Spinal cord (tissue), 10 donors: ENCODE results near the gene FSIP2. TPM values are rescaled to one million over a fixed set of nuclear protein-coding genes. Genes with fewer than 3 reads are reported as not detected.
"Not testable (repeated sequence)": the region's sequence is repeated elsewhere in the genome, so short reads cannot be mapped to it uniquely, and the experiment has no call there.

ENCODE experiments used
- DNase-seq, 6 donors: peaks; one replicate each; pipeline versions ENCODE4 v3.0.0 to v3.0.0-alpha.2; 2013 to 2015; ENCODE audit warnings: low spot score in 6 of 6, low read depth in 4 of 6
- H3K27ac ChIP-seq: one replicate; pipeline ENCODE4 v1.5.1; 2013; ENCODE audit warnings: low read depth, low read length, control low read depth
- H3K27me3 ChIP-seq: one replicate; pipeline ENCODE4 v1.6.1; 2013; ENCODE audit warnings: low read length; ENCODE audit not compliant: control insufficient read depth, insufficient read depth
- H3K36me3 ChIP-seq: one replicate; pipeline ENCODE4 v1.6.1; 2013; ENCODE audit warnings: low read length; ENCODE audit not compliant: control insufficient read depth, insufficient read depth
- H3K4me1 ChIP-seq: one replicate; pipeline ENCODE4 v1.6.1; 2013; ENCODE audit warnings: low read length; ENCODE audit not compliant: control insufficient read depth, insufficient read depth
- H3K4me3 ChIP-seq: one replicate; pipeline ENCODE4 v1.5.1; 2013; ENCODE audit warnings: low read depth, low read length, control low read depth
- H3K9me3 ChIP-seq: one replicate; pipeline ENCODE4 v1.6.1; 2013; ENCODE audit warnings: low read length; ENCODE audit not compliant: control insufficient read depth, insufficient read depth
- WGBS: methylation state at CpG from one replicate; pipeline ENCODE4 v1.1.5; 2013; ENCODE audit warnings: missing lambda C conversion rate; ENCODE audit not compliant: insufficient coverage; 5-methylcytosine and 5-hydroxymethylcytosine counted together
- polyA plus RNA-seq, 2 donors: library from polyadenylated mRNA; unstranded; fragments of 120-200 nt; gene quantifications; one replicate each; pipeline ENCODE4 v1.2.1, GENCODE V29; 2013; ENCODE audit not compliant: insufficient read length in 2 of 2
- total RNA-seq, 2 donors: library from RNA; depleted of rRNA in 1 of 2; stranded (reverse); fragments of 120-200 nt in 1 of 2; fragments of >200 nt in 1 of 2; gene quantifications; one replicate each; pipeline versions ENCODE4 v1.2.3 to v1.2.4, GENCODE V29; 2013 to 2014
- donor health status: healthy.

The FSIP2 gene
- total and polyA plus RNA-seq, 4 donors = 1.0 to 4.3 (median 2.7) TPM

DNA sequence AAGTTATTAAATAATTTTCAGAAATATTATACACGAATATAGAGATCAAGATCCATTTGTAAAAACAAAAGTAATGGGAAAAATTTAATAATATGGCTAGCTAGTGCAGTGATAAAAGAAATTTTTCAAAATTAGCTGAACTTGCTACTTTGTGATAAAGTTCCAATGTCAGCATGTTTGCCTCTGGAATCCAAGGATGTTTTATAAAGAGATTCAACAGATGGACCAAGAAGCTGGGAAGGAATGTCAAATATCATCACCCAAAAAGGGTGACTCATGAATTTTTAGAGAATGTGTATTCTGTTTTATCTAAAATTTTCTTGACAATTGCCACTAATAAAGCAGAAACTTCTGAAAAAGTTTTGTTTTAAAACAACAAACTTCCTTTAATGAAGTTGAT, 95.3 kb downstream of the FSIP2 start:
- no peaks in the 10 kb centered on the region for H3K27me3 ChIP-seq
- H3K36me3 ChIP-seq = no peaks in the 10 kb centered on the region
- H3K4me3 ChIP-seq = no peak overlapping the region
- no peak overlapping the region for H3K27ac ChIP-seq
- WGBS = no CpG with 5 or more reads among the region's 1 CpG
- no peak for DNase-seq
- no peaks in the 10 kb centered on the region for H3K4me1 ChIP-seq
- peaks cover 7% of the 10 kb centered on the region for H3K9me3 ChIP-seq

DNA sequence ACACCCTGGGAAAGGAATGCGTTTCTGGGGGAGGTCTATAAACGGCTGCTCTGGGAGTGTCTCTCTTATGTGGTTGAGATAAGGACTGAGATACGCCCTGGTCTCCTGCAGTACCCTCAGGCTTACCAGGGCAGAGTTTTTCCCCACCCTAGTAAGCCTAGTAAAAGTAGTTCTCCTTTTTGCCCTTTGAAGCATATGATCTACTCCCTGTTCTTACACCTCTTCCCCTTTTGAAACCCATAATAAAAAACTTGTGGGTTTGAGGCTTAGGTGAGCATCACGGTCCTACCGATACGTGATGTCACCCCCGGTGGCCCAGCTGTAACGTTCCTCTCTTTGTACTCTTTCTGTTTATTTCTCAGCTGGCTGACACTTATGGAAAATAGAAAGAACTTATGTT, 97.4 kb downstream of the FSIP2 start:
- peaks cover 13% of the 10 kb centered on the region for H3K9me3 ChIP-seq
- no CpG with 5 or more reads among the region's 8 CpGs for WGBS

DNA sequence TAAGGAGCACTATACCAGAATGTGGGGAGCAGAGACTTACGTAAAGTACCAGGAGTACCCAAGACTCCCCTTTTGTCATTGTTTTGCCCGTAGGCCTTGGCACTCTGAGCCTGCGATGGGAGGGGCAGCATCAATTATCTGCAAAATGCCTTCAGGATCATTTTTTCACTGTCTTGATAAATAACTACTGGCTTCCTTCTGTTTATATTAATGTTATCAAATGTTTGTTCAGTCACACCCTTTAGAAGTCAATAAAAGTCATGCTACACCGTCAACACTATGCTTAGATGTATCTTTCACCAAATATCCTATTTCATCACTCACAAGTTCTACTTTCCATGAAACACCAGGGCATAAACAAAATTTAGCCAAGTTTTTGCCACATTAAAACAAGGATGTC, 116.3 kb downstream of the FSIP2 start:
- Histone ChIP-seq H3K27me3 (no peaks in the 10 kb centered on the region), H3K4me3 (no peak overlapping the region), H3K36me3 (no peaks in the 10 kb centered on the region), H3K9me3 (peaks cover 2% of the 10 kb centered on the region), H3K4me1 (no peaks in the 10 kb centered on the region), H3K27ac (no peak overlapping the region)
- WGBS = 90% methylated on average over 3 of the region's 4 CpGs
- no peak for DNase-seq

More for the DNA sequence above, 97.4 kb downstream of the FSIP2 start:
- Histone ChIP-seq H3K36me3 (no peaks in the 10 kb centered on the region), H3K4me3 (no peak overlapping the region), H3K27me3 (no peaks in the 10 kb centered on the region), H3K4me1 (no peaks in the 10 kb centered on the region), H3K27ac (no peak overlapping the region)
- DNase-seq = no peak

DNA sequence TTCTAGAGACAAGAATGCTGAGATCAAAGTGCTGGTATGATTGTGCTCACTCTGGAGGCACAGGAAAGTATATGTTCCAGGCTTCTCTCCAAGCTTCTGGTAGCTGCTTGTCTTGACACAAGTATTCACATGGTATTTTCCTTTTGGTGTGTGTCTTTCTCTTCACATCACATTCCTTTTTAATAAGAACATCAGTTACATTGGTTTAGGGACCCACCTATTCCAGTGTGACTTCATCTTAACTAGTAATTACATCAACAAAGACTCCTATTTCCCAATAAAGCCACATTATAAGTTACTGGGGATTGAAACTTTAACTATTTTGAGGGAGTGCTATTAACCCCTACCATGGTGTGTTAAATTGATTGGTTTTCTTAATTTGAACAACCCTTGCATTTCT, 119.1 kb downstream of the FSIP2 start:
- Histone ChIP-seq H3K4me3 (no peak overlapping the region), H3K4me1 (no peaks in the 10 kb centered on the region), H3K36me3 (no peaks in the 10 kb centered on the region), H3K27ac (no peak overlapping the region), H3K27me3 (no peaks in the 10 kb centered on the region), H3K9me3 (peaks cover 2% of the 10 kb centered on the region)
- DNase-seq = no peak

DNA sequence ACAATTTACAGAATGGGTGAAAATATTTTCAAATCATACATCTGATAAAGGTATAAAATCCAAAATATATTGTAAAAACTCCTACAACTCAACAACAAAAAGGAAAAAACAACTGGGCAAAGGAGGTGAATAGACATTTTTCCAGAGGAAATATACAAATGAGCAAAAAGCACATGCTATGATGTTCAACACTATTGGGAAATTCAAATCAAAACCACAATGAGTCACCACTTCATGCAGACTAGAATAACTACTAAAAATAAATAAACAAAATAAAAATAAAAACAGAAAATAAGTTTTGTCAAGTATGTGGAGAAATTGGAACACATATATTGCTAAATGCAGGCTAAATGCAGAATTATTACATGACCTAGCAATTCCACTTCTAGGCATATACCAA, 120.9 kb downstream of the FSIP2 start:
- Histone ChIP-seq H3K9me3 (peaks cover 2% of the 10 kb centered on the region), H3K27me3 (no peaks in the 10 kb centered on the region), H3K27ac (no peak overlapping the region), H3K4me3 (no peak overlapping the region), H3K4me1 (no peaks in the 10 kb centered on the region), H3K36me3 (no peaks in the 10 kb centered on the region)
- no peak for DNase-seq

DNA sequence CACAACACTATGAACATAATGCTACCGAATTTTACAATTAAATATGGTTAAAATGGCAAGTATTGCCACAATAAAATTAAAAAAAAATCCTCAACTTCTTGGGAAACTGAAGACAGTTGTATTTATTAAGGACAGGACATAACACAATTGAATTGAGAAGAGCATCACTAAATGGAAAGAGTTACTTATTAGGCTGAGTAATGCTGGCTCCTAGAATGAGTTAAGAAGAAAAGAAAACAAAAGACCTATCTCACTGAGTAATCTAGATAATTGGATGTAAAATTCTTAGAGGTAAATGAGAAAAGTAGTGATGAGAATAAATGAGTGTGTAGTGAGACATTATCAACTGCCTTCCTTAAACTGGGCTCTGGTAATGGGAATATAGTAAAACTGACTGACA, 121.7 kb downstream of the FSIP2 start:
- Histone ChIP-seq H3K27ac (no peak overlapping the region), H3K4me1 (no peaks in the 10 kb centered on the region), H3K27me3 (no peaks in the 10 kb centered on the region), H3K36me3 (no peaks in the 10 kb centered on the region), H3K4me3 (no peak overlapping the region), H3K9me3 (peaks cover 2% of the 10 kb centered on the region)
- no peak for DNase-seq
- no CpG with 5 or more reads among the region's 1 CpG for WGBS

DNA sequence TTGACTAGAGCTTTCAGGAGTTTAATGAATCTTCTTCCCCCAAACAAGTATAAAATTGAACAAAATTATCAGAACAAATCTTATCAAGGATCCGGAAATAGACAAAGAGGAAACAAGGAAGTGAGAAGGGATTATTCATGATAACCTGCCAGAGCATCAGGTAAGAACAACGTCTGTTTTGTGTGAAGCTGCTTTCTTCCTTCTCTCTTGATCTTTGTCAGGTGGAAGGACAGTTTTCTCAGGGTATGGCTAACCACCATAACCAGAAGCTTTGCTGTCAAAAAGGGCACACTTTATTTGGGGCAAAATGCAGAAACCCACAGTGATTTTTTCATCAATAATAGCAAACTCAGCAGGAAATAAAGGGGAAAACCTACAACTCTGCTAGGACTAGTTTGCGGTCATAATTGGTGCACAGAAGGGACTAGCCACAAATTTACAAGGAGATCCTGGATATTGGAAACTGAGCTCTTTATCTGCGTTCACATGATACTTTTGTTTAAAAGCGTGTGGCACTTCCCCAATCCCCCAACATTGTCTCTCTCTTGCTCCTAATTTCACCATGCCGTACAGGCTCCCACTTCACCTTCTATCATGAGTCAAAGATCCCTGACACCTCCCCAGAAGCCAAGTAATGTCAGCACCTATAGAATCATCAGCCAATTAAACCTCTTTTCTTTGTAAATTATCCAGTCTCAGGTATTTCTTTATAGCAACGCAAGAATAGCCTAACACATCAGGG, 124.2 kb downstream of the FSIP2 start:
- H3K27ac ChIP-seq = no peak overlapping the region
- no peaks in the 10 kb centered on the region for H3K27me3 ChIP-seq
- no peak overlapping the region for H3K4me3 ChIP-seq
- H3K4me1 ChIP-seq = no peaks in the 10 kb centered on the region
- no peaks in the 10 kb centered on the region for H3K9me3 ChIP-seq
- 92% methylated on average over 5 of the region's 7 CpGs for WGBS
- H3K36me3 ChIP-seq = no peaks in the 10 kb centered on the region
- DNase-seq = no peak

DNA sequence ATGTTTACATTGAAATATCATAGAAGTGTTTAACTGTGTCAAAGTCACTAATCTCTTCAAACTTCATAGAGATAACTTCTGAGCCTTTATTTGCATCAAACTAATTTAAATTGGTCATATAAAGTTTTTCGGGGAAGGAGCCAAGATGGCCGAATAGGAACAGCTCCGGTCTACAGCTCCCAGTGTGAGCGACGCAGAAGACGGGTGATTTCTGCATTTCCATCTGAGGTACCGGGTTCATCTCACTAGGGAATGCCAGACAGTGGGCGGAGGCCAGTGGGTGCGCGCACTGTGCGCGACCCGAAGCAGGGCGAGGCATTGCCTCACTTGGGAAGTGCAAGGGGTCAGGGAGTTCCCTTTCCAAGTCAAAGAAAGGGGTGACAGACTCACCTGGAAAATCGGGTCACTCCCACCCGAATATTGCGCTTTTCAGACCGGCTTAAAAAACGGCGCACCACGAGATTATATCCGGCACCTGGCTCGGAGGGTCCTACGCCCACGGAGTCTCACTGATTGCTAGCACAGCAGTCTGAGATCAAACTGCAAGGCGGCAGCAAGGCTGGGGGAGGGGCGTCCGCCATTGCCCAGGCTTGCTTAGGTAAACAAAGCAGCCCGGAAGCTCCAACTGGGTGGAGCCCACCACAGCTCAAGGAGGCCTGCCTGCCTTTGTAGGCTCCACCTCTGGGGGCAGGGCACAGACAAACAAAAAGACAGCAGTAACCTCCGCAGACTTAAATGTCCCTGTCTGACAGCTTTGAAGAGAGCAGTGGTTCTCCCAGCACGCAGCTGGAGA, 126.1 kb downstream of the FSIP2 start:
- H3K27me3 ChIP-seq, DNase-seq, H3K4me1 ChIP-seq, H3K27ac ChIP-seq, H3K9me3 ChIP-seq, H3K4me3 ChIP-seq, H3K36me3 ChIP-seq: not testable (repeated sequence)
- 88% methylated on average over 16 of the region's 31 CpGs for WGBS

DNA sequence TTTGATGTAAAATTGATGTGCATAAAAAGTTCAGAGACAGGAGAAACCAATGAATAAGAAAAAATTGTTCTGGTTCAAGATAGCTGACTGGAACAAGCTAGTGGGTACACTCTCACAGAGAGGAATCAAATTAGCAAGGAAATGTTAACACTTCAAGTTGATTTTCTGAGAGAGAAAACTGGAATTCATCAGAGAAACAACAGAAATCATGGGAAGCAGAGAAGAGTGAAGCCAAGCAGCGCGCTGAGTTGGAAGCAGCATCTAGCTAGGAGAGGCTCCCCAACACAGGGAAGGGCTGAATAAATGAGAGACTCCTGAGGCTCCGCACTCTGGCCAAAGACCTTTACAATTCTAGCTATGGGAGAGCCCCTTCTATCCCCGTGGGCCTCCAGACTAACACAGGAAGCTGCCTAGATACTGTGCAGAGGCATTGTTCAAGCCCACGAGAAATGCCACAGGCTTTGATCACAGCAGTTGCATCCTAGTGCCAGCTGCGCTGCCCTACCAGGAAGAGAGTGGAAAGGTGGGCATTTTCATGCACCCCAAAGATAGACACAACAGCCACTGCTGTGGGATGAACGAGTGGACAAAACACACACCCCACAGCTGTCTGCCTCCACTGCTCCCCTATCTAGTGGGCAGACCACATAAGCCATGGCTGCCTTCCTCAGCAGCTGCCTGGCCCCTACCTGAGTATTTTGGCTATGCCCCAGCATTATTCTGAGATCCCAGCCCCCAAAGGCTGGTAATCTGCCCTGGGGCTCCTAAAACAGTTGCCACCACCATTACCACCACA, 136.7 kb downstream of the FSIP2 start:
- Histone ChIP-seq H3K27ac (no peak overlapping the region), H3K27me3 (no peaks in the 10 kb centered on the region), H3K36me3 (no peaks in the 10 kb centered on the region), H3K4me1 (no peaks in the 10 kb centered on the region), H3K4me3 (no peak overlapping the region), H3K9me3 (no peaks in the 10 kb centered on the region)
- DNase-seq = peak in 1 of 6 donors; percentile 58
- 65% methylated on average over 6 of the region's 7 CpGs for WGBS
